Heart right ventricle (tissue), 16 donors: ENCODE data around the gene PFDN1. TPM values are rescaled to one million over a fixed set of nuclear protein-coding genes. Genes with fewer than 3 reads are reported as not detected.

Experiments
- ATAC-seq, 8 donors: fragments of 200-7000 bp; cut with Tn5 transposase; one replicate each; pipeline ENCODE4 v1.9.1; 2020; ENCODE audit warnings: mild to moderate bottlenecking in 8 of 8, moderate library complexity in 8 of 8, moderate number of reproducible peaks in 1 of 8
- DNase-seq, 2 donors: peaks; one replicate each; pipeline ENCODE4 v3.0.0-alpha.2; 2020
- H3K27ac ChIP-seq, 10 donors: fragments of 200-600 bp; sonication (generic) in 2 of 10; one replicate each; pipeline versions ENCODE4 v1.5.0 to v1.8.0; 2020 to 2022; ENCODE audit warnings: mild to moderate bottlenecking in 3 of 10
- H3K27me3 ChIP-seq, 7 donors: fragments of 200-600 bp; one replicate each; pipeline ENCODE4 v1.8.0; 2021 to 2022; ENCODE audit warnings: mild to moderate bottlenecking in 2 of 7
- H3K36me3 ChIP-seq, 9 donors: fragments of 200-600 bp; sonication (generic) in 1 of 9; one replicate each; pipeline versions ENCODE4 v1.5.0 to v1.8.0; 2020 to 2022; ENCODE audit warnings: mild to moderate bottlenecking in 2 of 9
- H3K4me1 ChIP-seq, 9 donors: fragments of 200-600 bp; sonication (generic) in 1 of 9; one replicate each; pipeline versions ENCODE4 v1.5.0 to v1.8.0; 2020 to 2022; ENCODE audit warnings: mild to moderate bottlenecking in 4 of 9
- H3K4me3 ChIP-seq, 10 donors: fragments of 200-600 bp; sonication (generic) in 2 of 10; one replicate each; pipeline versions ENCODE4 v1.5.0 to v1.8.0; 2020 to 2022; ENCODE audit warnings: mild to moderate bottlenecking in 7 of 10, moderate library complexity in 2 of 10
- H3K9me3 ChIP-seq, 11 donors: fragments of 200-600 bp in 10 of 11; sonication (generic) in 2 of 11; one replicate each; pipeline versions ENCODE4 v1.5.0 to v1.8.0; 2013 to 2022; ENCODE audit warnings: mild to moderate bottlenecking in 2 of 11, control low read depth in 1 of 11, moderate library complexity in 1 of 11
- CTCF ChIP-seq, 9 donors: fragments of 200-600 bp; sonication (generic) in 2 of 9; IDR thresholded peaks; one replicate each; pipeline versions ENCODE4 v1.5.0 to v1.8.0; 2021 to 2022; ENCODE audit warnings: antibody characterized with exemption in 9 of 9, mild to moderate bottlenecking in 5 of 9, moderate library complexity in 1 of 9
- WGBS, 2 donors: extraction: QIAGEN DNeasy Blood & Tissue Kit; methylation state at CpG; one replicate each; pipeline ENCODE4 v1.1.7; 2013; ENCODE audit warnings: inconsistent platforms in 1 of 2; 5-methylcytosine and 5-hydroxymethylcytosine counted together
- intact Hi-C, 10 donors: fragments of 100-400 bp; cut with DNase I; formaldehyde crosslinking; loops; one replicate each; pipeline versions ENCODE4 v1.11.1 to v1.14.2; 2022
- polyA plus RNA-seq, 2 donors: library from polyadenylated mRNA; stranded (reverse); fragments of 200-250 nt; gene quantifications; one replicate each; pipeline ENCODE4 v1.2.3, GENCODE V29; 2013
- total RNA-seq, 10 donors: library from RNA; stranded (reverse); fragmentation: NEBNext Ultra II Directional in 3 of 10; extraction: Animal tissue kit (Norgen Biotek cat#: 25700) in 3 of 10; gene quantifications; one replicate each; pipeline versions ENCODE4 v1.2.1 to v1.2.4, GENCODE V29; 2021 to 2023
- donor health status: Arrhythmogenic right ventricular cardiomyopathy.
- donor health status: ischemic (EF 13 %, LVEDD 7.1; RV severe dilation, severe dysfunction).
- donor health status: healthy with polysubstance abuse.
- donor health status: DM: no; HTN: yes; CAD: no.
- donor health status: DM: no; HTN: no; CAD: no.
- donor health status: ischemic (EF 25% LVEDD 6.9; RV normal size, moderate dysfunction).
- donor health status: ischemic (EF 25% LVEDD 5.7; RV mildly dilated, moderate dysfunction).
- donor health status: healthy.
- donor health status: DM: yes; HTN: yes; CAD: no.
- donor health status: Ischemic cardiomyopathy.
- donor health status: ischemic (EF 35%, LVEDD 5.7; RV mildly dilated, moderate dysfunction).
- donor health status: nonischemic (EF 11% LVEDD 7.7; RV severe dilation, severe dysfunction).
- donor health status: DM: yes; HTN: yes; CAD: no.
- donor health status: PGD.
- donor health status: ischemic (EF 29% LVEDD 5.4; RV normal size, mild dysfunction).
- donor health status: nonischemic (EF 23%, LVEDD 6.1; RV moderate dilation, normal function).

Gene PFDN1
- total and polyA plus RNA-seq, 12 donors = 56.8 to 100 (median 80.7) TPM

- no peak for TF ChIP-seq CTCF (IDR thresholded peaks at IDR 0.05)
- WGBS, 2 donors = 91 to 96% methylated on average over 3 of the region's 3 CpGs
- ATAC-seq (no peak), DNase-seq (no peak)
- Histone ChIP-seq H3K36me3 (no peaks in the 10 kb centered on the region), H3K4me3 (no peak overlapping the region), H3K27me3 (no peaks in the 10 kb centered on the region), H3K9me3 (no peaks in the 10 kb centered on the region), H3K4me1 (peaks cover 19 to 78% (median 64%) of the 10 kb centered on the region in 9 donors), H3K27ac (peak overlapping the region in 3 of 10 donors; percentile 75 to 88 (median 85))
- intact Hi-C loops = no loop called here
These were observed 22.6 kb upstream of the PFDN1 start for GRCh38 chr5:140325486-140325885.

GRCh38 chr5:140324617-140325241, 21.8 kb upstream of the PFDN1 start:
- 56 to 72% methylated on average over 1 of the region's 1 CpG for WGBS, 2 donors
- DNase-seq = no peak

GRCh38 chr5:140324041-140324600, 21.2 kb upstream of the PFDN1 start:
- DNase-seq = no peak
- intact Hi-C loops = no loop called here
- no peaks in the 10 kb centered on the region for H3K27me3 ChIP-seq
- H3K27ac ChIP-seq = peak overlapping the region; percentile 45 to 88 (median 76)
- no peak for TF ChIP-seq CTCF (IDR thresholded peaks at IDR 0.05)
- ATAC-seq = no peak
- no peaks in the 10 kb centered on the region for H3K36me3 ChIP-seq
- H3K4me3 ChIP-seq = no peak overlapping the region
- WGBS, 2 donors = 79 to 81% methylated on average over 5 of the region's 5 CpGs
- no peaks in the 10 kb centered on the region for H3K9me3 ChIP-seq
- peaks cover 19 to 77% (median 57%) of the 10 kb centered on the region in 9 donors for H3K4me1 ChIP-seq

More at GRCh38 chr5:140324617-140325241, 21.8 kb upstream of the PFDN1 start:
- H3K27ac ChIP-seq = peak overlapping the region in 7 of 10 donors; percentile 45 to 88 (median 75)
- intact Hi-C loops = no loop called here
- ATAC-seq = peak in 3 of 8 donors; percentile 11 to 46 (median 17)
- no peaks in the 10 kb centered on the region for H3K27me3 ChIP-seq
- no peak for TF ChIP-seq CTCF (IDR thresholded peaks at IDR 0.05)
- no peaks in the 10 kb centered on the region for H3K36me3 ChIP-seq
- H3K4me3 ChIP-seq = no peak overlapping the region
- H3K9me3 ChIP-seq = no peaks in the 10 kb centered on the region
- H3K4me1 ChIP-seq = peaks cover 19 to 71% (median 63%) of the 10 kb centered on the region in 9 donors

GRCh38 chr5:140322751-140323731, 20.1 kb upstream of the PFDN1 start:
- Histone ChIP-seq H3K9me3 (no peaks in the 10 kb centered on the region), H3K4me1 (peaks cover 18 to 78% (median 46%) of the 10 kb centered on the region in 9 donors), H3K36me3 (no peaks in the 10 kb centered on the region), H3K4me3 (no peak overlapping the region), H3K27me3 (no peaks in the 10 kb centered on the region), H3K27ac (peak overlapping the region; percentile 56 to 88 (median 80))
- WGBS, 2 donors = 33 to 45% methylated on average over 9 of the region's 9 CpGs
- peak in 1 of 2 donors; percentile 38 for DNase-seq
- intact Hi-C loops = no loop called here
- peak; percentile 56 to 86 (median 77) for ATAC-seq
- no peak for TF ChIP-seq CTCF (IDR thresholded peaks at IDR 0.05)
